GM12878 (cell line): ENCODE results near the gene TRIM56. TPM values are rescaled to one million over a fixed set of nuclear protein-coding genes. Genes with fewer than 3 reads are reported as not detected.

Source experiments
- ATAC-seq: fragments of 200-7000 bp; cut with Tn5 transposase; 3 replicates; pipeline ENCODE4 v1.9.1; 2020; ENCODE audit warnings: mild to moderate bottlenecking, moderate library complexity
- BruUV-seq: library from RNA; stranded (reverse); fragments of 400-500 nt; replicated peaks from 2 replicates; lab custom pipeline; 2021; lab: Mats Ljungman, UMichigan
- CTCF ChIA-PET: fragments of 300-600 bp; sonication (Branson Sonifier 250); formaldehyde crosslinking; extraction: SDS; loops from one replicate; lab custom pipeline; 2021; ENCODE audit warnings: inconsistent platforms; lab: Yijun Ruan, JAX
- POLR2A ChIA-PET: fragments of 350-600 bp; formaldehyde crosslinking; extraction: SDS; loops from one replicate; lab custom pipeline; 2021; ENCODE audit warnings: inconsistent platforms; lab: Charles Lee
- RAD21 ChIA-PET: fragments of 300-600 bp; sonication (Branson Sonifier 250); formaldehyde crosslinking; loops from one replicate; lab custom pipeline; 2023; ENCODE audit warnings: antibody characterized with exemption; ENCODE audit not compliant: unreplicated experiment; lab: Charles Lee
- SMC1A ChIA-PET: fragments of 300-600 bp; sonication (Branson Sonifier 250); formaldehyde crosslinking; loops from one replicate; lab custom pipeline; 2023; ENCODE audit not compliant: unreplicated experiment, uncharacterized antibody; lab: Charles Lee
- DNase-seq: peaks from one replicate; pipeline ENCODE4 v3.0.0-alpha.2; 2011; ENCODE audit warnings: low read depth, low spot score
- FAIRE-seq: peaks from 3 replicates; lab custom pipeline; 2011; peaks lifted over from hg19 to GRCh38; lab: Jason Lieb, UNC
- H2AFZ ChIP-seq: 2 replicates; pipeline ENCODE4 v1.6.0; 2011; ENCODE audit warnings: low read depth, low read length, control low read depth; ENCODE audit not compliant: control insufficient read depth
- H3K27ac ChIP-seq: 2 replicates; pipeline ENCODE4 v1.5.1; 2011; ENCODE audit warnings: control low read depth; ENCODE audit not compliant: control insufficient read depth, insufficient read depth
- H3K27me3 ChIP-seq, 2 experiments: replicated peaks in 1 of 2; 2 replicates each; pipeline versions ENCODE4 v1.6.0 to v1.6.1; 2011; ENCODE audit warnings: low read length in 1 of 2; ENCODE audit not compliant: control insufficient read depth in 2 of 2, insufficient read depth in 2 of 2
- H3K36me3 ChIP-seq, 2 experiments: 2 replicates each; pipeline ENCODE4 v1.5.1; 2011; ENCODE audit warnings: low read length in 1 of 2; ENCODE audit not compliant: control insufficient read depth in 2 of 2, insufficient read depth in 2 of 2
- H3K4me1 ChIP-seq: 2 replicates; pipeline ENCODE4 v1.6.1; 2011; ENCODE audit warnings: mild to moderate bottlenecking, low read length, moderate library complexity, mixed read lengths; ENCODE audit not compliant: control insufficient read depth, insufficient read depth
- H3K4me2 ChIP-seq: 2 replicates; pipeline ENCODE4 v1.6.0; 2011; ENCODE audit warnings: control low read depth; ENCODE audit not compliant: control insufficient read depth, insufficient read depth
- H3K4me3 ChIP-seq: fragments of 200-600 bp; sonication (generic); 2 replicates; pipeline ENCODE4 v1.5.1; 2016
- H3K79me2 ChIP-seq: 2 replicates; pipeline ENCODE4 v1.6.0; 2011; ENCODE audit warnings: low read length; ENCODE audit not compliant: control insufficient read depth, insufficient read depth
- H3K9ac ChIP-seq: 2 replicates; pipeline ENCODE4 v1.8.0; 2011; ENCODE audit warnings: low read length, control low read depth, mixed read lengths; ENCODE audit not compliant: control insufficient read depth, insufficient read depth
- H3K9me3 ChIP-seq: replicated peaks from 3 replicates; pipeline ENCODE4 v1.5.1; 2011; ENCODE audit warnings: mild to moderate bottlenecking, low read length; ENCODE audit not compliant: control insufficient read depth, insufficient read depth
- H4K20me1 ChIP-seq: 2 replicates; pipeline ENCODE4 v1.6.0; 2011; ENCODE audit not compliant: control insufficient read depth, insufficient read depth
- ASH2L ChIP-seq: fragments of 300-600, 200-600 bp; sonication (generic); IDR thresholded peaks from 2 replicates; pipeline ENCODE4 v1.6.1; 2017; ENCODE audit warnings: low read depth, mild to moderate bottlenecking, borderline replicate concordance
- CREM ChIP-seq: IDR thresholded peaks from 2 replicates; pipeline ENCODE4 v1.6.1; 2014; ENCODE audit warnings: antibody characterized with exemption, low read depth
- DPF2 ChIP-seq: fragments of 450-650 bp; IDR thresholded peaks from 2 replicates; pipeline ENCODE4 v1.6.1; 2017; ENCODE audit warnings: mild to moderate bottlenecking
- FOS ChIP-seq: IDR thresholded peaks from 3 replicates; pipeline ENCODE4 v1.6.1; 2011; ENCODE audit warnings: borderline replicate concordance; ENCODE audit not compliant: insufficient read length; ENCODE audit errors: extremely low read depth
- HDGF ChIP-seq: fragments of 450-650 bp; IDR thresholded peaks from 2 replicates; pipeline ENCODE4 v1.6.1; 2016; ENCODE audit warnings: antibody characterized with exemption
- NBN ChIP-seq: fragments of 450-650 bp; IDR thresholded peaks from 2 replicates; pipeline ENCODE4 v1.6.1; 2016
- RB1 ChIP-seq: fragments of 450-650 bp; formaldehyde crosslinking; IDR thresholded peaks from 2 replicates; pipeline ENCODE4 v1.6.1; 2017; ENCODE audit warnings: mild to moderate bottlenecking, borderline replicate concordance
- RBBP5 ChIP-seq: fragments of 200-600 bp; sonication (generic); conservative IDR thresholded peaks from 2 replicates; pipeline ENCODE4 v1.6.1; 2016
- STAT1 ChIP-seq: fragments of 450-650 bp; conservative IDR thresholded peaks from 2 replicates; pipeline ENCODE4 v1.6.1; 2014; ENCODE audit warnings: antibody characterized with exemption, mild to moderate bottlenecking
- WGBS: methylation state at CpG from one replicate; pipeline ENCODE4 v1.1.6; 2016; ENCODE audit warnings: low lambda C conversion rate; ENCODE audit not compliant: insufficient replicate concordance, insufficient coverage; ENCODE audit errors: missing lambda C conversion rate; 5-methylcytosine and 5-hydroxymethylcytosine counted together
- in situ Hi-C: fragments of 300-500 bp; cut with MboI; formaldehyde crosslinking; loops from 9 replicates; pipeline ENCODE4 v1.14.3; 2018; ENCODE audit warnings: mixed read lengths
- intact Hi-C: fragments of 100-400 bp; cut with micrococcal nuclease; formaldehyde crosslinking; loops from one replicate; pipeline ENCODE4 v1.14.2; 2022; ENCODE audit not compliant: unreplicated experiment
- polyA plus RNA-seq, 11 experiments: library from polyadenylated mRNA; depleted of rRNA in 4 of 11; unstranded in 6 of 11; stranded (reverse) in 5 of 11; fragments of >200 nt; fragmentation: Nextera tagmentation in 4 of 11; fragmentation: Illumina TruSeq in 1 of 11; extraction: Ambion mirVana in 4 of 11; extraction: Trizol in 1 of 11; gene quantifications; 1 replicate in 1 of 11; 2 replicates in 10 of 11; pipeline versions ENCODE4 v1.2.1 to v1.2.3, GENCODE V29; 2011 to 2016; ENCODE audit warnings: inconsistent platforms in 2 of 11, missing spikeins in 2 of 11, low read depth in 1 of 11
- total RNA-seq, 4 experiments: library from RNA; depleted of rRNA in 3 of 4; stranded (reverse); fragments of >200 nt in 3 of 4; fragmentation: Illumina TruSeq in 1 of 4; extraction: Trizol in 1 of 4; gene quantifications; 2 replicates each; pipeline versions ENCODE4 v1.2.1 to v1.2.3, GENCODE V29; 2013 to 2021
- TF ChIP-seq, protein P1 (sequence below): fragments of 450-650 bp; conservative IDR thresholded peaks from 2 replicates; pipeline ENCODE4 v1.6.1; 2017; ENCODE audit warnings: mild to moderate bottlenecking, moderate library complexity
- TF ChIP-seq, protein P2 (sequence below): fragments of 450-650 bp; IDR thresholded peaks from 2 replicates; pipeline ENCODE4 v1.6.1; 2017; ENCODE audit warnings: low read depth, mild to moderate bottlenecking, moderate library complexity
- TF ChIP-seq, protein P3 (sequence below): fragments of 450-650 bp; IDR thresholded peaks from 2 replicates; pipeline ENCODE4 v1.6.1; 2016; ENCODE audit warnings: mild to moderate bottlenecking
- TF ChIP-seq, protein P4 (sequence below): IDR thresholded peaks from 2 replicates; pipeline ENCODE4 v1.6.1; 2012; ENCODE audit warnings: low read length, inconsistent platforms

Gene TRIM56
- total and polyA plus RNA-seq, 10 of the 15 experiments (the other 5 are each of a cell fraction or from before 2014, with no cell fraction given) = 3.2 to 37.5 (median 11.8) TPM

DNA sequence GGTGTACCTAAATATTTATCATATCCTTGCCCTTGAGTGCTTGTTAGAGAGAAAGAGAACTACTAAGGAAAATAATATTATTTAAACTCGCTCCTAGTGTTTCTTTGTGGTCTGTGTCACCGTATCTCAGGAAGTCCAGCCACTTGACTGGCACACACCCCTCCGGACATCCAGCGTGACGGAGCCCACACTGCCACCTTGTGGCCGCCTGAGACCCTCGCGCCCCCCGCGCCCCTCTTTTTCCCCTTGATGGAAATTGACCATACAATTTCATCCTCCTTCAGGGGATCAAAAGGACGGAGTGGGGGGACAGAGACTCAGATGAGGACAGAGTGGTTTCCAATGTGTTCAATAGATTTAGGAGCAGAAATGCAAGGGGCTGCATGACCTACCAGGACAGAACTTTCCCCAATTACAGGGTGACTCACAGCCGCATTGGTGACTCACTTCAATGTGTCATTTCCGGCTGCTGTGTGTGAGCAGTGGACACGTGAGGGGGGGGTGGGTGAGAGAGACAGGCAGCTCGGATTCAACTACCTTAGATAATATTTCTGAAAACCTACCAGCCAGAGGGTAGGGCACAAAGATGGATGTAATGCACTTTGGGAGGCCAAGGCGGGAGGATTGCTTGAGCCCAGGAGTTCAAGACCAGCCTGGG, 53.1 kb downstream of the TRIM56 start:
- in situ Hi-C loops (no loop called here), intact Hi-C loops (loop anchor here (5.0 kb wide), 1 partner anchor 51 kb away; the partner anchor contains the start of gene TRIM56)
- 0 out of 2 replicates have a peak overlapping the region, but pooled peaks have one; percentile 39 for H3K4me3 ChIP-seq
- no TSS peak for BruUV-seq
- WGBS = 1% methylated on average over 16 of the region's 16 CpGs
- no peak overlapping the region for H3K27ac ChIP-seq
- ATAC-seq (peak; percentile 97), FAIRE-seq (peak; percentile 61), DNase-seq (peak; percentile 79)
- H3K36me3 ChIP-seq = no peaks in the 10 kb centered on the region
- no peaks in the 10 kb centered on the region for H4K20me1 ChIP-seq
- peaks cover 3% of the 10 kb centered on the region for H3K4me1 ChIP-seq
- H3K27me3 ChIP-seq = peaks cover 0 to 2% of the 10 kb centered on the region in 2 experiments; a peak in 1 of 4 replicates
- H3K9me3 ChIP-seq = no peaks in the 10 kb centered on the region
- ChIA-PET SMC1A (interaction anchor here (0.6 to 1.6 kb wide), 4 partner anchors 11 to 53 kb away, joined by 3 to 9 read pairs (median 8); partner anchors contain the start of gene TRIM56), POLR2A (interaction anchor here (0.5 to 1.0 kb wide), 4 partner anchors 11 to 249 kb away, joined by 3 to 10 read pairs (median 4); partner anchors contain the start of genes SERPINE1 and UFSP1), RAD21 (interaction anchor here (0.5 to 2.4 kb wide), 14 partner anchors 11 to 249 kb away, joined by 3 to 15 read pairs (median 3); partner anchors contain the start of genes SERPINE1, TRIM56 and UFSP1), CTCF (interaction anchor here (0.5 to 12.4 kb wide), 24 partner anchors 9 to 249 kb away, joined by 3 to 248 read pairs (median 6); partner anchors contain the start of genes PLOD3, SERPINE1, TRIM56 and UFSP1)
- H2AFZ ChIP-seq = peak overlapping the region; percentile 80
- H3K4me2 ChIP-seq = peak overlapping the region; percentile 69
- peak overlapping the region; percentile 29; the same call in 1 of the 2 replicates for H3K9ac ChIP-seq
- H3K79me2 ChIP-seq = no peaks in the 10 kb centered on the region
- TF ChIP-seq, protein P1, sequence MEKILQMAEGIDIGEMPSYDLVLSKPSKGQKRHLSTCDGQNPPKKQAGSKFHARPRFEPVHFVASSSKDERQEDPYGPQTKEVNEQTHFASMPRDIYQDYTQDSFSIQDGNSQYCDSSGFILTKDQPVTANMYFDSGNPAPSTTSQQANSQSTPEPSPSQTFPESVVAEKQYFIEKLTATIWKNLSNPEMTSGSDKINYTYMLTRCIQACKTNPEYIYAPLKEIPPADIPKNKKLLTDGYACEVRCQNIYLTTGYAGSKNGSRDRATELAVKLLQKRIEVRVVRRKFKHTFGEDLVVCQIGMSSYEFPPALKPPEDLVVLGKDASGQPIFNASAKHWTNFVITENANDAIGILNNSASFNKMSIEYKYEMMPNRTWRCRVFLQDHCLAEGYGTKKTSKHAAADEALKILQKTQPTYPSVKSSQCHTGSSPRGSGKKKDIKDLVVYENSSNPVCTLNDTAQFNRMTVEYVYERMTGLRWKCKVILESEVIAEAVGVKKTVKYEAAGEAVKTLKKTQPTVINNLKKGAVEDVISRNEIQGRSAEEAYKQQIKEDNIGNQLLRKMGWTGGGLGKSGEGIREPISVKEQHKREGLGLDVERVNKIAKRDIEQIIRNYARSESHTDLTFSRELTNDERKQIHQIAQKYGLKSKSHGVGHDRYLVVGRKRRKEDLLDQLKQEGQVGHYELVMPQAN = no peak
- no peak for TF ChIP-seq FOS
- peak; percentile 77 for TF ChIP-seq NBN
- TF ChIP-seq HDGF = 0 out of 2 replicates have a peak, but pooled peaks have one; percentile 27
- peak; percentile 30; the same call in 1 of the 2 replicates for TF ChIP-seq RB1
- peak; percentile 89 for TF ChIP-seq CREM
- TF ChIP-seq, protein P2, sequence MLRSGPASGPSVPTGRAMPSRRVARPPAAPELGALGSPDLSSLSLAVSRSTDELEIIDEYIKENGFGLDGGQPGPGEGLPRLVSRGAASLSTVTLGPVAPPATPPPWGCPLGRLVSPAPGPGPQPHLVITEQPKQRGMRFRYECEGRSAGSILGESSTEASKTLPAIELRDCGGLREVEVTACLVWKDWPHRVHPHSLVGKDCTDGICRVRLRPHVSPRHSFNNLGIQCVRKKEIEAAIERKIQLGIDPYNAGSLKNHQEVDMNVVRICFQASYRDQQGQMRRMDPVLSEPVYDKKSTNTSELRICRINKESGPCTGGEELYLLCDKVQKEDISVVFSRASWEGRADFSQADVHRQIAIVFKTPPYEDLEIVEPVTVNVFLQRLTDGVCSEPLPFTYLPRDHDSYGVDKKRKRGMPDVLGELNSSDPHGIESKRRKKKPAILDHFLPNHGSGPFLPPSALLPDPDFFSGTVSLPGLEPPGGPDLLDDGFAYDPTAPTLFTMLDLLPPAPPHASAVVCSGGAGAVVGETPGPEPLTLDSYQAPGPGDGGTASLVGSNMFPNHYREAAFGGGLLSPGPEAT = peak; percentile 65
- no peak for TF ChIP-seq RBBP5
- TF ChIP-seq STAT1 = no peak
- TF ChIP-seq DPF2 = peak; percentile 82
- TF ChIP-seq, protein P3, sequence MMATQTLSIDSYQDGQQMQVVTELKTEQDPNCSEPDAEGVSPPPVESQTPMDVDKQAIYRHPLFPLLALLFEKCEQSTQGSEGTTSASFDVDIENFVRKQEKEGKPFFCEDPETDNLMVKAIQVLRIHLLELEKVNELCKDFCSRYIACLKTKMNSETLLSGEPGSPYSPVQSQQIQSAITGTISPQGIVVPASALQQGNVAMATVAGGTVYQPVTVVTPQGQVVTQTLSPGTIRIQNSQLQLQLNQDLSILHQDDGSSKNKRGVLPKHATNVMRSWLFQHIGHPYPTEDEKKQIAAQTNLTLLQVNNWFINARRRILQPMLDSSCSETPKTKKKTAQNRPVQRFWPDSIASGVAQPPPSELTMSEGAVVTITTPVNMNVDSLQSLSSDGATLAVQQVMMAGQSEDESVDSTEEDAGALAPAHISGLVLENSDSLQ = peak; percentile 68
- peak; percentile 70; the same call in 1 of the 2 replicates for TF ChIP-seq ASH2L
- TF ChIP-seq, protein P4, sequence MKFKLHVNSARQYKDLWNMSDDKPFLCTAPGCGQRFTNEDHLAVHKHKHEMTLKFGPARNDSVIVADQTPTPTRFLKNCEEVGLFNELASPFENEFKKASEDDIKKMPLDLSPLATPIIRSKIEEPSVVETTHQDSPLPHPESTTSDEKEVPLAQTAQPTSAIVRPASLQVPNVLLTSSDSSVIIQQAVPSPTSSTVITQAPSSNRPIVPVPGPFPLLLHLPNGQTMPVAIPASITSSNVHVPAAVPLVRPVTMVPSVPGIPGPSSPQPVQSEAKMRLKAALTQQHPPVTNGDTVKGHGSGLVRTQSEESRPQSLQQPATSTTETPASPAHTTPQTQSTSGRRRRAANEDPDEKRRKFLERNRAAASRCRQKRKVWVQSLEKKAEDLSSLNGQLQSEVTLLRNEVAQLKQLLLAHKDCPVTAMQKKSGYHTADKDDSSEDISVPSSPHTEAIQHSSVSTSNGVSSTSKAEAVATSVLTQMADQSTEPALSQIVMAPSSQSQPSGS = peak; percentile 60
